ENCODE results near the gene LRCOL1.

LRCOL1 gene

DNA sequence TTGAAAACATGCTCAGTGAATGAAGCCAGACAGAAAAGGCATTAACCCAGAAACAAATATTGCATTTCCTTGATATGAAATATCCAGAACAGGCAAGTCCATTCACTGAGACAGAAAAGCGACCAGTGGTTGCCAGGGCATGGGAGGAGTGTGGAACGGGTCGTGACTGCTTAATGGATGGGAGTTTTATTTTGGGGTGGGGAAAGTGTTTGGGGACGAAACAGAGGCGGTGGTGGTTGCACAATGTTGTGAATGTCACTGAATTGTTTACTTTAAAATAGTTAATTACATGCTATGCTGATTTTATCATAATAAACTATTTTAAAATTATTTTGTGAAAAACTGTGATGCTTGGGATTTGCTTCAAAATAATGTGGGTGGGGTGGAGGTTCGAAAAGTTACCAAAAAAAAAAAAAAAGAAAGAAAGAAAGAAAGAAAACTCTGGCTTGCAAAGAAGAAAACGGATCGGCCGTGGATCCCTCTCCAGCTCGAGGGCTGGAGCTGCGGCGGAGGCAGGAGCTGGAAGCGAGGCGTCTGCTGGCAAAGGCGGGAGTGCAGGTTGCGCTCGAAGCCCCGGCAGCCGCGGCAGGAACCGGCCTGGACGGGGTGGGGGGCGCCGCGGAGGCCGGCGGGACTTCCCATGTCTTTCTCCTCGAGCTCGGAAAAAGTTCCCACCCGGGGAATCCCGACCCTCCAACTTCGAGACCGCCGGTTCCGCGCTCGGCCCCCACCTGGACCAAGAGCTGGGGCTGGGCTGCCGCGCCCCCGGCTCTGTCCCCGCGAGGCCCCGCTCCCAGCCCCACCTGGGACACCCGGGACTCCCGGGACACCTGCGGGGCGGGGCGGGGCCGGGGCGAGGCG, 7.7 kb upstream of the LRCOL1 start (continued):
- TF ChIP-seq ZNF132 (tag by site-specific recombination; IDR thresholded peaks at IDR 0.05; ENCODE audit: borderline replicate concordance), result no peak
- TF ChIP-seq, protein P1, sequence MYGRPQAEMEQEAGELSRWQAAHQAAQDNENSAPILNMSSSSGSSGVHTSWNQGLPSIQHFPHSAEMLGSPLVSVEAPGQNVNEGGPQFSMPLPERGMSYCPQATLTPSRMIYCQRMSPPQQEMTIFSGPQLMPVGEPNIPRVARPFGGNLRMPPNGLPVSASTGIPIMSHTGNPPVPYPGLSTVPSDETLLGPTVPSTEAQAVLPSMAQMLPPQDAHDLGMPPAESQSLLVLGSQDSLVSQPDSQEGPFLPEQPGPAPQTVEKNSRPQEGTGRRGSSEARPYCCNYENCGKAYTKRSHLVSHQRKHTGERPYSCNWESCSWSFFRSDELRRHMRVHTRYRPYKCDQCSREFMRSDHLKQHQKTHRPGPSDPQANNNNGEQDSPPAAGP (tag by site-specific recombination; IDR thresholded peaks at IDR 0.05), result 0 out of 2 replicates have a peak, but pooled peaks have one; percentile 45
- peak; percentile 92 for TF ChIP-seq ZNF600 (tag by site-specific recombination; IDR thresholded peaks at IDR 0.05)
- TF ChIP-seq ZNF560 (tag by site-specific recombination; IDR thresholded peaks at IDR 0.05; ENCODE audit: borderline replicate concordance), result peak; percentile 44; the same call in 1 of the 2 replicates
- TF ChIP-seq ZNF830 (tag by site-specific recombination; IDR thresholded peaks at IDR 0.05; ENCODE audit: low read depth), result no peak
- peak; percentile 43; the same call in 1 of the 2 replicates for TF ChIP-seq KLF8 (tag by site-specific recombination; IDR thresholded peaks at IDR 0.05)
- TF ChIP-seq ZXDB (tag by site-specific recombination; IDR thresholded peaks at IDR 0.05), result no peak
- TF ChIP-seq OVOL3 (tag by site-specific recombination; IDR thresholded peaks at IDR 0.05), result no peak
- TF ChIP-seq, protein P2, sequence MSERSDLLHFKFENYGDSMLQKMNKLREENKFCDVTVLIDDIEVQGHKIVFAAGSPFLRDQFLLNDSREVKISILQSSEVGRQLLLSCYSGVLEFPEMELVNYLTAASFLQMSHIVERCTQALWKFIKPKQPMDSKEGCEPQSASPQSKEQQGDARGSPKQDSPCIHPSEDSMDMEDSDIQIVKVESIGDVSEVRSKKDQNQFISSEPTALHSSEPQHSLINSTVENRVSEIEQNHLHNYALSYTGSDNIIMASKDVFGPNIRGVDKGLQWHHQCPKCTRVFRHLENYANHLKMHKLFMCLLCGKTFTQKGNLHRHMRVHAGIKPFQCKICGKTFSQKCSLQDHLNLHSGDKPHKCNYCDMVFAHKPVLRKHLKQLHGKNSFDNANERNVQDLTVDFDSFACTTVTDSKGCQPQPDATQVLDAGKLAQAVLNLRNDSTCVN (tag by site-specific recombination; optimal IDR thresholded peaks at IDR 0.05), result peak; percentile 59
- TF ChIP-seq ZNF423 (tag by site-specific recombination; IDR thresholded peaks at IDR 0.05), result no peak
- TF ChIP-seq ZNF513 (tag by site-specific recombination; IDR thresholded peaks at IDR 0.05), result no peak
- peak; percentile 60 for TF ChIP-seq SP3 (tag by site-specific recombination; IDR thresholded peaks at IDR 0.05)
- no peak for TF ChIP-seq BCL6B (tag by site-specific recombination; IDR thresholded peaks at IDR 0.05)
- no peak for TF ChIP-seq REPIN1 (tag by site-specific recombination; IDR thresholded peaks at IDR 0.05; ENCODE audit: low read depth)
- peak; percentile 86 for TF ChIP-seq ZNF76 (tag by site-specific recombination; IDR thresholded peaks at IDR 0.05; ENCODE audit: borderline replicate concordance, low read depth)
- peak; percentile 50 for TF ChIP-seq SP2 (tag by site-specific recombination; IDR thresholded peaks at IDR 0.05)
- TF ChIP-seq ZNF561 (tag by site-specific recombination; IDR thresholded peaks at IDR 0.05; ENCODE audit: borderline replicate concordance), result peak; percentile 57; the same call in 1 of the 2 replicates

GRCh38 chr12:132617135-132617701, 6.8 kb upstream of the LRCOL1 start:
- H3K27ac ChIP-seq (ENCODE audit: extremely low read depth, low read depth, low read length), result no peak overlapping the region
- CTCF ChIA-PET, result interaction anchor here (0.5 to 6.4 kb wide), 3 partner anchors 18 to 202 kb away, joined by 3 to 68 read pairs (median 3); no protein-coding TSS in a partner anchor

More at GRCh38 chr12:132617135-132617701, 6.8 kb upstream of the LRCOL1 start:
- TF ChIP-seq ZNF529 (tag by site-specific recombination; IDR thresholded peaks at IDR 0.05; ENCODE audit: insufficient replicate concordance) (no peak), BCL11B (tag by site-specific recombination; IDR thresholded peaks at IDR 0.05; ENCODE audit: low read depth) (no peak), ZNF664 (tag by site-specific recombination; IDR thresholded peaks at IDR 0.05) (peak; percentile 49; the same call in 1 of the 2 replicates), ZNF549 (tag by site-specific recombination; IDR thresholded peaks at IDR 0.05) (peak; percentile 99)
- POLR2A ChIA-PET, result no interaction called here
- no peaks in the 10 kb centered on the region for H3K36me3 ChIP-seq (ENCODE audit: control insufficient read depth in 2 of 2, insufficient read depth in 1 of 2, low read length in 2 of 2)
- H3K9me3 ChIP-seq (ENCODE audit: control insufficient read depth, insufficient read depth, low read depth, low read length), result no peaks in the 10 kb centered on the region
- H3K4me1 ChIP-seq (ENCODE audit: control insufficient read depth, insufficient read depth, low read length), result no peaks in the 10 kb centered on the region
- H3K4me3 ChIP-seq (ENCODE audit: low read depth, low read length), result no peak overlapping the region
